Vagina (tissue), 2 donors: ENCODE results near the gene CD74. TPM values are rescaled to one million over a fixed set of nuclear protein-coding genes. Genes with fewer than 3 reads are reported as not detected.

ENCODE experiments used
- DNase-seq, 2 donors: peaks; one replicate each; pipeline ENCODE4 v3.0.0-alpha.2; 2017; ENCODE audit errors: extremely low spot score in 2 of 2
- H3K27ac ChIP-seq: fragments of 200-600 bp; sonication (generic); one replicate; pipeline ENCODE4 v1.5.1; 2019
- H3K27me3 ChIP-seq: fragments of 200-600 bp; sonication (generic); one replicate; pipeline ENCODE4 v1.5.1; 2019
- H3K36me3 ChIP-seq, 2 donors: fragments of 200-600 bp; sonication (generic); one replicate each; pipeline ENCODE4 v1.5.1; 2017 to 2019
- H3K4me1 ChIP-seq: fragments of 200-600 bp; sonication (generic); one replicate; pipeline ENCODE4 v1.5.1; 2019
- H3K4me3 ChIP-seq, 2 donors: fragments of 200-600 bp; sonication (generic); 1 replicate in 1 of 2; 2 replicates in 1 of 2; pipeline ENCODE4 v1.5.1; 2016 to 2019
- H3K9me3 ChIP-seq: fragments of 200-600 bp; sonication (generic); one replicate; pipeline ENCODE4 v1.5.1; 2019
- CTCF ChIP-seq, 3 experiments: fragments of 450-650 bp in 2 of 3; fragments of 200-600 bp in 1 of 3; sonication (generic) in 1 of 3; IDR thresholded peaks; one replicate each; pipeline ENCODE4 v1.5.1; 2017 to 2019; ENCODE audit warnings: antibody characterized with exemption in 3 of 3, mild to moderate bottlenecking in 2 of 3, moderate library complexity in 2 of 3
- POLR2A ChIP-seq, 2 donors: fragments of 450-650 bp; IDR thresholded peaks; one replicate each; pipeline ENCODE4 v1.6.1; 2017; ENCODE audit warnings: antibody characterized with exemption in 2 of 2, mild to moderate bottlenecking in 2 of 2, moderate library complexity in 2 of 2
- POLR2AphosphoS5 ChIP-seq, 2 donors: sonication (generic); formaldehyde crosslinking; IDR thresholded peaks; one replicate each; pipeline ENCODE4 v1.9.0; 2017; ENCODE audit warnings: antibody characterized with exemption in 2 of 2, mild to moderate bottlenecking in 2 of 2, low read depth in 1 of 2; ENCODE audit not compliant: insufficient read depth in 1 of 2
- intact Hi-C: fragments of 100-400 bp; cut with DNase I; formaldehyde crosslinking; loops from one replicate; pipeline ENCODE4 v1.15.1; 2023
- total RNA-seq: library from RNA; depleted of rRNA; stranded (reverse); fragments of >200 nt; gene quantifications from one replicate; pipeline ENCODE4 v1.2.3, GENCODE V29; 2016

CD74 gene
- total RNA-seq, 1 donor from 2014 or later = 530 TPM

- H3K4me1 ChIP-seq = peaks cover 16% of the 10 kb centered on the region
Observed at GRCh38 chr5:150358261-150359095, 54.2 kb downstream of the CD74 start.

GRCh38 chr5:150357326-150358260 lies 55.1 kb downstream of the CD74 start, which contains the start of gene TCOF1:
TCOF1 (plus strand) TSS chr5:150357697; CDS start chr5:150357747, 50 bp downstream.
- peaks cover 16% of the 10 kb centered on the region for H3K4me1 ChIP-seq
- H3K9me3 ChIP-seq = no peaks in the 10 kb centered on the region
- DNase-seq = peak in 1 of 2 donors; percentile 94
- H3K36me3 ChIP-seq = peaks cover 0 to 15% of the 10 kb centered on the region in 2 donors
- H3K27ac ChIP-seq = peak within 1 kb of the TSS; percentile 43
- intact Hi-C loops = no loop called here
- H3K4me3 ChIP-seq = peak within 1 kb of the TSS; percentile 70 to 81
- TF ChIP-seq POLR2A (IDR thresholded peaks at IDR 0.05) = no peak
- TF ChIP-seq POLR2AphosphoS5 (IDR thresholded peaks at IDR 0.05; ENCODE audit: insufficient read depth in 1 of 2, low read depth in 1 of 2) = peak; percentile 75 to 92
- H3K27me3 ChIP-seq = no peaks in the 10 kb centered on the region

More at GRCh38 chr5:150358261-150359095, 54.2 kb downstream of the CD74 start:
- H3K9me3 ChIP-seq = no peaks in the 10 kb centered on the region
- no peak for DNase-seq
- no peak for TF ChIP-seq POLR2AphosphoS5 (IDR thresholded peaks at IDR 0.05; ENCODE audit: insufficient read depth in 1 of 2, low read depth in 1 of 2)
- TF ChIP-seq CTCF (IDR thresholded peaks at IDR 0.05) = no peak
- no peak for TF ChIP-seq POLR2A (IDR thresholded peaks at IDR 0.05)
- no peaks in the 10 kb centered on the region for H3K27me3 ChIP-seq
- peaks cover 0 to 20% of the 10 kb centered on the region in 2 donors for H3K36me3 ChIP-seq
- peak overlapping the region; percentile 43 for H3K27ac ChIP-seq
- peak overlapping the region; percentile 70 to 81 for H3K4me3 ChIP-seq
- intact Hi-C loops = no loop called here

- no peaks in the 10 kb centered on the region for H3K9me3 ChIP-seq
- DNase-seq = no peak
- peaks cover 16% of the 10 kb centered on the region for H3K4me1 ChIP-seq
- H3K27me3 ChIP-seq = no peaks in the 10 kb centered on the region
- TF ChIP-seq POLR2AphosphoS5 (IDR thresholded peaks at IDR 0.05; ENCODE audit: insufficient read depth in 1 of 2, low read depth in 1 of 2) (no peak), CTCF (IDR thresholded peaks at IDR 0.05) (no peak), POLR2A (IDR thresholded peaks at IDR 0.05) (no peak)
- peak overlapping the region; percentile 43 for H3K27ac ChIP-seq
- H3K4me3 ChIP-seq = peak overlapping the region; percentile 70 to 81
- intact Hi-C loops = no loop called here
- peaks cover 0 to 8% of the 10 kb centered on the region in 2 donors for H3K36me3 ChIP-seq
Observed at GRCh38 chr5:150356575-150357294, 56.0 kb downstream of the CD74 start.

GRCh38 chr5:150355791-150356190 lies 56.9 kb downstream of the CD74 start:
- TF ChIP-seq CTCF (IDR thresholded peaks at IDR 0.05) (no peak), POLR2A (IDR thresholded peaks at IDR 0.05) (no peak), POLR2AphosphoS5 (IDR thresholded peaks at IDR 0.05; ENCODE audit: insufficient read depth in 1 of 2, low read depth in 1 of 2) (no peak)
- DNase-seq = no peak
- H3K27me3 ChIP-seq = no peaks in the 10 kb centered on the region
- intact Hi-C loops = no loop called here
- H3K36me3 ChIP-seq = no peaks in the 10 kb centered on the region
- no peaks in the 10 kb centered on the region for H3K9me3 ChIP-seq
- no peak overlapping the region for H3K4me3 ChIP-seq
- H3K27ac ChIP-seq = no peak overlapping the region
- H3K4me1 ChIP-seq = peaks cover 16% of the 10 kb centered on the region
